ENCODE results near the gene PRKCA. TPM values are rescaled to one million over a fixed set of nuclear protein-coding genes. Genes with fewer than 3 reads are reported as not detected.

Gene PRKCA
- total and polyA plus RNA-seq, 9 donors, result 9.1 to 67.6 (median 37.2) TPM

GRCh38 chr17:66727634-66728570 lies 425.5 kb downstream of the PRKCA start:
- intact Hi-C loops (cut with DNase I), result loop anchor here in 1 of 4 donors (10.0 kb wide), 1 partner anchor 177 kb away; no protein-coding TSS in a partner anchor
- no peaks in the 10 kb centered on the region for H3K27me3 ChIP-seq
- H3K4me3 ChIP-seq, result no peak overlapping the region
- H3K9me3 ChIP-seq, result no peaks in the 10 kb centered on the region
- peaks cover 9% of the 10 kb centered on the region for H3K4me1 ChIP-seq (ENCODE audit: insufficient read depth)
- no peak overlapping the region for H3K27ac ChIP-seq
- peak; percentile 42 to 74 (median 51) for DNase-seq
- 48 to 62% (median 52%) methylated on average over 17 of the region's 17 CpGs for whole genome bisulfite sequencing, 3 donors
- H3K36me3 ChIP-seq, result no peaks in the 10 kb centered on the region
- TF ChIP-seq EP300 (IDR thresholded peaks at IDR 0.05) (no peak), CTCF (IDR thresholded peaks at IDR 0.05) (no peak), POLR2A (IDR thresholded peaks at IDR 0.05) (no peak)

- 85 to 87% (median 87%) methylated on average over 7 of the region's 7 CpGs for WGBS, 3 donors
- no peak for DNase-seq
- TF ChIP-seq EP300 (IDR thresholded peaks at IDR 0.05), result no peak
- Histone ChIP-seq H3K27me3 (no peaks in the 10 kb centered on the region), H3K36me3 (no peaks in the 10 kb centered on the region), H3K27ac (no peak overlapping the region), H3K4me1 (ENCODE audit: insufficient read depth) (no peaks in the 10 kb centered on the region), H3K4me3 (no peak overlapping the region), H3K9me3 (no peaks in the 10 kb centered on the region)
- intact Hi-C loops (cut with DNase I), result loop anchor here in 1 of 4 donors (5.0 to 10.0 kb wide), 2 partner anchors 177 to 564 kb away; no protein-coding TSS in a partner anchor
Observed at GRCh38 chr17:66730461-66730923, 428.1 kb downstream of the PRKCA start.

DNA sequence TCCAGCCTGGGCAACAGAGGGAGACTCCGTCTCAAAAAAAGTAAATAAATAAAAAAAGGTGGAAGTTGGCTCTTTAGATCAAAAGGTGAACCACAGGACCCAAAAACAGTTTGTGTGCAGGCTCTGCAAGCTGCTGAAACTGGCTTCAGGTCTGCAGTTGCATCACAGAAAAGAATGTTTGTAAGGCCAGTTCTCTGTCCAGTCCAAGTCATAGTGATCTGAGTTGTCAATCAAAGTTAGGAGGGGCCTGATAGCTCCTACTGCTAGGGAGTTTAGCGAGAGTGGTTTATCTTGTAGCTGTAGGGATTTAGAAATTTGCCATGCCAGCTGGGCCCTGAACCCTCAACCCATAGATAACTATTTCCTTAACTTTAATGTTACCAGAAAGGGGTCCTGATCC lies 431.3 kb downstream of the PRKCA start:
- Histone ChIP-seq H3K27me3 (no peaks in the 10 kb centered on the region), H3K4me3 (no peak overlapping the region), H3K27ac (no peak overlapping the region), H3K9me3 (no peaks in the 10 kb centered on the region), H3K36me3 (no peaks in the 10 kb centered on the region), H3K4me1 (ENCODE audit: insufficient read depth) (no peaks in the 10 kb centered on the region)
- TF ChIP-seq POLR2A (IDR thresholded peaks at IDR 0.05), result no peak
- intact Hi-C loops (cut with DNase I), result loop anchor here in 2 of 4 donors (2.0 to 10.0 kb wide), 3 partner anchors 29 to 561 kb away; no protein-coding TSS in a partner anchor
- WGBS, 3 donors, result 90 to 97% (median 95%) methylated on average over 2 of the region's 2 CpGs
- DNase-seq, result no peak

DNA sequence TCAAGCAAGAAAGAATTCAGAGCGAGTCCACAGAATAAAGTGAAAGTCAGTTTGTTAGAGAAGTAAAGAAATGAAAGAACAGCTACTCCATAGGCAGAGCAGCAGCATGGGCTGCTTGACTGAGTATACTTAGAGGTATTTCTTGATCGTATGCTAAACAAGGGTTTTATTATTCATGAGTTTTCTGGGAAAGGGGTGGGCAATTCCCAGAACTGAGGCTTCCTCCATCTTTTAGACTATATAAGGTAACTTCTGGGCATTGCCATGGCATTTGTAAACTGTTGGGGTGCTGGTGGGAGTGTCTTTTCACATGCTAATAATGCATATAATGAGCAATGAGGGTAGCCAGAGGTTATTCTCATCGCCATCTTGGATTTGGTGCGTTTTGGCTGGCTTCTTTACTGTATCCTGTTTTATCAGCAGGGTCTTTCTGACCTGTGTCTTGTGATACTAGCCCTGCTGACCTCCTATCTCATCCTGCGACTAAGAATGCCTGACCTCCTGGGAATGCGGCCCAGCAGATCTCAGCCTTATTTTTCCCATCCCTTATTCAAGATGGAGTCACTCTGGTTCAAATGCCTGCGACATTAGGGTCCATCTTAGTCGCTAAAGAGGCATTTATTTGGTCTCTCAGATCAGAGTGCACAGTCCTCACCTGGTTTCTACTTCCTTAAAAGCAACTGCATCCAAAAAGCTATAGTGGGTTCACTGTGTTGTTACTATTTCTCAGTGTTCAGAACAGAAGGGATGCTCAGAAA lies 432.0 kb downstream of the PRKCA start:
- 76 to 82% (median 82%) methylated on average over 8 of the region's 8 CpGs for WGBS, 3 donors
- Histone ChIP-seq H3K4me3 (no peak overlapping the region), H3K4me1 (ENCODE audit: insufficient read depth) (no peaks in the 10 kb centered on the region), H3K9me3 (no peaks in the 10 kb centered on the region), H3K27me3 (no peaks in the 10 kb centered on the region), H3K27ac (no peak overlapping the region), H3K36me3 (no peaks in the 10 kb centered on the region)
- TF ChIP-seq CTCF (IDR thresholded peaks at IDR 0.05) (no peak), POLR2A (IDR thresholded peaks at IDR 0.05) (no peak), EP300 (IDR thresholded peaks at IDR 0.05) (no peak)
- no peak for DNase-seq
- intact Hi-C loops (cut with DNase I), result loop anchor here in 2 of 4 donors (2.0 to 10.0 kb wide), 3 partner anchors 30 to 560 kb away; no protein-coding TSS in a partner anchor

GRCh38 chr17:66737524-66737923 lies 435.1 kb downstream of the PRKCA start:
- WGBS, 3 donors, result 4 to 20% (median 6%) methylated on average over 12 of the region's 12 CpGs
- TF ChIP-seq CTCF (IDR thresholded peaks at IDR 0.05), result no peak
- Histone ChIP-seq H3K36me3 (no peaks in the 10 kb centered on the region), H3K4me1 (ENCODE audit: insufficient read depth) (no peaks in the 10 kb centered on the region), H3K4me3 (no peak overlapping the region), H3K9me3 (no peaks in the 10 kb centered on the region), H3K27me3 (no peaks in the 10 kb centered on the region), H3K27ac (no peak overlapping the region)
- intact Hi-C loops (cut with DNase I), result loop anchor here in 1 of 4 donors (10.0 kb wide), 1 partner anchor 557 kb away; no protein-coding TSS in a partner anchor
- DNase-seq, result peak; percentile 39 to 55 (median 41)

Measured in ovary (tissue), 9 donors.